ENCODE data around the gene DNAAF2. TPM values are rescaled to one million over a fixed set of nuclear protein-coding genes. Genes with fewer than 3 reads are reported as not detected.
"Not testable (repeated sequence)": the region's sequence is repeated elsewhere in the genome, so short reads cannot be mapped to it uniquely, and the experiment has no call there.

Gene DNAAF2
- total RNA-seq, 1 experiment from 2014 or later: 9.9 TPM

DNA sequence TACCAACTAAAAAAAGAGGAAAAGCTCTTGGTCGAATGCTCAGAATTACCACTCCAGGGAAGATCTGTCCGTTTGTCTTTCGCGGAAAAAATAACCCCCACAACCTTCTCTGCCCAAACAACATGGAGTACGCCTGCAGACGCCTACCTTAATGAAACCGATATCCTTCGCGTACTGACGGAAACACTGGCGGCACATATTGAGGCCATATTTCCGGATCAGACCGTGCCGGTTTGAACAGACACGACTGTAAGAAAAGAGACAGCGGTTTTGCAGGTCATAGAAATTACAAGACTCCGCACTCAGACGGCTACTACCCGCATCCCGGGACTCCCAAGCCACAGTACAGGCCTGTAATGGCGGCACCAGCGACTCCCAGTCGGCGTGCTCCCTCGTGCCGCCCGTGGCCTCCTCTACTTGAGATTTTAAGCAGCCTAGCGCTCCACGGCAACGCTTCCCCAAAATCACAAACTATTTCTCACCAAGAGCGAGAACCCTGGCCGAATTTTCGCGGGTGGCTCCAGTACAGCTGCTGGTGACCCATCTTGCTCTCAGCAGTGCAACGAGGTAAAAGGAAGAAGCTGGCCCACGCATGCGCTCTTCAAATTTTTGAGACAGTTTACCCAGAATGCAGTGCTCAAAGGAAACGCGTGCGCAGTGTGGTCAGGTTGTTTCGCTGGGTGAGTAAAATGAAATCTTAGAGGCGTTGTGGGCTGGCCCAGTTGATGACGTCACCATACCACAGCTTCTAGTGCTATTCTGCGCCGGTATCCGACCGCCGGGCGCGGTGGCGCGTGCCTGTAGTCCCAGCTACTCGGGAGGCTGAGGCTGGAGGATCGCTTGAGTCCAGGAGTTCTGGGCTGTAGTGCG, 49.0 kb downstream of the DNAAF2 start, which contains the start of gene RPS29:
RPS29 (minus strand) TSS at position 578 of the 870 bp plus-strand sequence; CDS start at position 544, 34 bp downstream.
- peaks cover 19% of the 10 kb centered on the region for H3K4me1 Mint-ChIP-seq (ENCODE audit: insufficient read depth, unreplicated experiment)
- CTCF ChIA-PET: interaction anchor here (0.5 to 5.0 kb wide), 11 partner anchors 9 to 174 kb away, joined by 3 to 30 read pairs (median 5); partner anchors contain the start of genes LRR1, MGAT2 and RPL36AL
- H3K36me3 Mint-ChIP-seq (ENCODE audit: insufficient read depth, unreplicated experiment): peaks cover 65% of the 10 kb centered on the region
- H3K27ac Mint-ChIP-seq (ENCODE audit: low read depth, unreplicated experiment): peak within 1 kb of the TSS; percentile 98
- peak; percentile 99 for DNase-seq (ENCODE audit: unreplicated experiment)
- H3K27me3 Mint-ChIP-seq (ENCODE audit: insufficient read depth, unreplicated experiment): no peaks in the 10 kb centered on the region
- peak within 1 kb of the TSS; percentile 81 for H3K4me3 Mint-ChIP-seq (ENCODE audit: unreplicated experiment)
- H3K9me3 Mint-ChIP-seq (ENCODE audit: unreplicated experiment): no peaks in the 10 kb centered on the region
- POLR2A ChIA-PET: interaction anchor here (0.7 to 6.5 kb wide), 24 partner anchors 11 to 974 kb away, joined by 3 to 179 read pairs (median 4); partner anchors contain the start of genes ATL1, DNAAF2, KLHDC2 and LRR1
- TF ChIP-seq, protein P1, sequence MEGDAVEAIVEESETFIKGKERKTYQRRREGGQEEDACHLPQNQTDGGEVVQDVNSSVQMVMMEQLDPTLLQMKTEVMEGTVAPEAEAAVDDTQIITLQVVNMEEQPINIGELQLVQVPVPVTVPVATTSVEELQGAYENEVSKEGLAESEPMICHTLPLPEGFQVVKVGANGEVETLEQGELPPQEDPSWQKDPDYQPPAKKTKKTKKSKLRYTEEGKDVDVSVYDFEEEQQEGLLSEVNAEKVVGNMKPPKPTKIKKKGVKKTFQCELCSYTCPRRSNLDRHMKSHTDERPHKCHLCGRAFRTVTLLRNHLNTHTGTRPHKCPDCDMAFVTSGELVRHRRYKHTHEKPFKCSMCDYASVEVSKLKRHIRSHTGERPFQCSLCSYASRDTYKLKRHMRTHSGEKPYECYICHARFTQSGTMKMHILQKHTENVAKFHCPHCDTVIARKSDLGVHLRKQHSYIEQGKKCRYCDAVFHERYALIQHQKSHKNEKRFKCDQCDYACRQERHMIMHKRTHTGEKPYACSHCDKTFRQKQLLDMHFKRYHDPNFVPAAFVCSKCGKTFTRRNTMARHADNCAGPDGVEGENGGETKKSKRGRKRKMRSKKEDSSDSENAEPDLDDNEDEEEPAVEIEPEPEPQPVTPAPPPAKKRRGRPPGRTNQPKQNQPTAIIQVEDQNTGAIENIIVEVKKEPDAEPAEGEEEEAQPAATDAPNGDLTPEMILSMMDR (IDR thresholded peaks at IDR 0.05; ENCODE audit: unreplicated experiment): no peak
- intact Hi-C loops (cut with micrococcal nuclease): loop anchor here (1.0 kb wide), 1 partner anchor 34 kb away; the partner anchor contains the start of genes MGAT2 and RPL36AL
- TSS peak; percentile 64 for BruUV-seq (replicated peaks)

DNA sequence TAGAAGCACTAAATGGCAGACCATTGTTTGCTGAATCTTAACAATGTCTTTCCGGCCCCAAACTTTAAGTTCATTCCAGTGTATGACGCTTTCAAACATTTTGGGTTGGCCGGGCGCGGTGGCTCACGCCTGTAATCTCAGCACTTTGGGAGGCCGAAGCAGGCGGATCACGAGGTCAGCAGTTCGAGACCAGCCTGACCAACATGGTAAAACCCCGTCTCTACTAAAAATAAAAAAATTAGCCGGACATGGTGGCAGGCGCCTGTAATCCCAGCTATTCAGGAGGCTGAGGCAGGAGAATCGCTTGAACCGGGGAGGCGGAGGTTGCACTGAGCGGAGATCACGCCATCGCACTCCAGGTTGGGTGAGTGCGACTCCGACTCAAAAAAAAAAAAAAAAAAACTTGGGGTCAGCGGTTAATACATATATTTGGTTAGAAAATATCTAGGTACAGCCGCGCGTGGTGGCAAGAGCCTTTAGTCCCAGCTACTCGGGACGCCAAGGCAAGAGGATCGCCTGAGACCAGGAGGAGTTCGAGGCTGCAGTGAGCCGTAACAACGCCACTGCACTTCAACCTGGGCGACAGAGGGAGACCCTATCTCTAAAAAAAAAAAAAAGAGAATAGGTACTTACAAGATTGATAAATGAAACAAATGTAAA, 49.9 kb downstream of the DNAAF2 start:
- peak overlapping the region; percentile 98 for H3K27ac Mint-ChIP-seq (ENCODE audit: low read depth, unreplicated experiment)
- H3K27me3 Mint-ChIP-seq (ENCODE audit: insufficient read depth, unreplicated experiment); H3K9me3 Mint-ChIP-seq (ENCODE audit: unreplicated experiment); intact Hi-C loops (cut with micrococcal nuclease); BruUV-seq (replicated peaks); DNase-seq (ENCODE audit: unreplicated experiment): not testable (repeated sequence)
- CTCF ChIA-PET: interaction anchor here (0.5 to 5.0 kb wide), 13 partner anchors 10 to 1597 kb away, joined by 3 to 30 read pairs (median 4); partner anchors contain the start of genes LRR1, MGAT2 and RPL36AL
- POLR2A ChIA-PET: interaction anchor here (0.6 to 6.5 kb wide), 14 partner anchors 12 to 974 kb away, joined by 3 to 179 read pairs (median 4); partner anchors contain the start of genes DNAAF2, KLHDC2, LRR1 and MGAT2
- peaks cover 19% of the 10 kb centered on the region for H3K4me1 Mint-ChIP-seq (ENCODE audit: insufficient read depth, unreplicated experiment)
- peaks cover 66% of the 10 kb centered on the region for H3K36me3 Mint-ChIP-seq (ENCODE audit: insufficient read depth, unreplicated experiment)
- H3K4me3 Mint-ChIP-seq (ENCODE audit: unreplicated experiment): peak overlapping the region; percentile 81

DNA sequence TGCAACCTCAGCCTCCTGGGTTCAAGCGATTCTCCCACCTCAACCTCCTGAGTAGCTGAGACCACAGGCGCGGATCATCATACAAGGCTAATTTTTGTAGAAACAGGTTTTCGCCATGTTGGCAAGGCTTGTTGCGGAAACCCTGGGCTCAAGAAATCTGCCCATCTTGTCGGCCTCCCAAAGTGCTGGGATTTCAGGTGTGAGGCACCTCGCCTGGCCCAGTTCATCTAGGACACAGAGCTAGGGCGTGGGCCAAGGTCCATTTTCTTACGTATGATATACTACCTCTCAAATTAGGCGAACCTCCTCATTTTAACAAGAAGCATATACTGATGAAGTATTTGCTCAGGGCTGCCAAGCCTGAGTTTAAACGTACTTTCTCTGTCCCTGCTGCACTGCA, 51.0 kb downstream of the DNAAF2 start:
- Mint-ChIP-seq H3K36me3 (ENCODE audit: insufficient read depth, unreplicated experiment) (peaks cover 70% of the 10 kb centered on the region), H3K4me1 (ENCODE audit: insufficient read depth, unreplicated experiment) (peaks cover 19% of the 10 kb centered on the region), H3K4me3 (ENCODE audit: unreplicated experiment) (peak overlapping the region; percentile 81), H3K27me3 (ENCODE audit: insufficient read depth, unreplicated experiment) (no peaks in the 10 kb centered on the region), H3K9me3 (ENCODE audit: unreplicated experiment) (no peaks in the 10 kb centered on the region), H3K27ac (ENCODE audit: low read depth, unreplicated experiment) (peak overlapping the region; percentile 98)
- DNase-seq (ENCODE audit: unreplicated experiment): no peak
- TF ChIP-seq, protein P1 (IDR thresholded peaks at IDR 0.05; ENCODE audit: unreplicated experiment): no peak
- CTCF ChIA-PET: interaction anchor here (0.7 to 5.0 kb wide), 6 partner anchors 11 to 123 kb away, joined by 3 to 30 read pairs (median 4); no protein-coding TSS in a partner anchor
- intact Hi-C loops (cut with micrococcal nuclease): no loop called here
- POLR2A ChIA-PET: interaction anchor here (1.0 to 6.5 kb wide), 5 partner anchors 13 to 975 kb away, joined by 3 to 179 read pairs (median 37); partner anchors contain the start of genes KLHDC2, LRR1, MGAT2 and RPL36AL
- BruUV-seq (replicated peaks): no TSS peak

DNA sequence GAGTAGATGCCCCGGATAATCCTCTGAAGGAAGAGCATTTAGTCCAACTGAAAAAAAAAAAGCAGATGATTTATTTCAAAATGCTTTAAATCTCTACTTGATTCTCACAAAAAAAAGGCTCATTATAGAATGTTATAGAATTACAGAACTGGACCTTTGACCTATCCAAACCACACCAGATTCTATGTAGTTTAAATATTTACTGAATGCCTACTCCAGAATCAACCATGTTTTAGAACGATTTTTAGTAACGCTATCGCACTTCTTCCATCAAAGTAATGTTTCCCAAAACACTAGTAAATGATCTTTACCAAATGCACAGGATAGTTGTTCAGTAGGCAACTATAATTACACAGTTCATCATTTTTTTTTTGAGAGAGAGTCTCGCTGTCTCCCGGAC, 51.4 kb downstream of the DNAAF2 start:
- H3K9me3 Mint-ChIP-seq (ENCODE audit: unreplicated experiment): no peaks in the 10 kb centered on the region
- no peak overlapping the region for H3K27ac Mint-ChIP-seq (ENCODE audit: low read depth, unreplicated experiment)
- H3K4me1 Mint-ChIP-seq (ENCODE audit: insufficient read depth, unreplicated experiment): peaks cover 19% of the 10 kb centered on the region
- ChIA-PET POLR2A (interaction anchor here (4.1 to 6.5 kb wide), 2 partner anchors 40 to 185 kb away, joined by 37 to 179 read pairs; partner anchors contain the start of genes KLHDC2, MGAT2 and RPL36AL), CTCF (interaction anchor here (0.6 to 5.0 kb wide), 2 partner anchors 122 to 355 kb away, joined by 3 to 30 read pairs; no protein-coding TSS in a partner anchor)
- no peaks in the 10 kb centered on the region for H3K27me3 Mint-ChIP-seq (ENCODE audit: insufficient read depth, unreplicated experiment)
- peaks cover 74% of the 10 kb centered on the region for H3K36me3 Mint-ChIP-seq (ENCODE audit: insufficient read depth, unreplicated experiment)
- DNase-seq (ENCODE audit: unreplicated experiment): no peak
- BruUV-seq (replicated peaks): no TSS peak
- TF ChIP-seq, protein P1 (IDR thresholded peaks at IDR 0.05; ENCODE audit: unreplicated experiment): no peak
- peak overlapping the region; percentile 81 for H3K4me3 Mint-ChIP-seq (ENCODE audit: unreplicated experiment)
- intact Hi-C loops (cut with micrococcal nuclease): no loop called here
